Vagina (tissue), 2 donors: ENCODE data around the gene CCR6.

Source experiments
- CTCF ChIP-seq, 3 experiments: fragments of 450-650 bp in 2 of 3; fragments of 200-600 bp in 1 of 3; sonication (generic) in 1 of 3; IDR thresholded peaks; one replicate each; pipeline ENCODE4 v1.5.1; 2017 to 2019; ENCODE audit warnings: antibody characterized with exemption in 3 of 3, mild to moderate bottlenecking in 2 of 3, moderate library complexity in 2 of 3
- POLR2A ChIP-seq, 2 donors: fragments of 450-650 bp; IDR thresholded peaks; one replicate each; pipeline ENCODE4 v1.6.1; 2017; ENCODE audit warnings: antibody characterized with exemption in 2 of 2, mild to moderate bottlenecking in 2 of 2, moderate library complexity in 2 of 2
- POLR2AphosphoS5 ChIP-seq, 2 donors: sonication (generic); formaldehyde crosslinking; IDR thresholded peaks; one replicate each; pipeline ENCODE4 v1.9.0; 2017; ENCODE audit warnings: antibody characterized with exemption in 2 of 2, mild to moderate bottlenecking in 2 of 2, low read depth in 1 of 2; ENCODE audit not compliant: insufficient read depth in 1 of 2

GRCh38 chr6:167146135-167146534 is 23.2 kb downstream of the CCR6 start:
- no peak for TF ChIP-seq CTCF (IDR thresholded peaks at IDR 0.05)
- no peak for TF ChIP-seq POLR2A (IDR thresholded peaks at IDR 0.05)
- TF ChIP-seq POLR2AphosphoS5 (IDR thresholded peaks at IDR 0.05; ENCODE audit: insufficient read depth in 1 of 2, low read depth in 1 of 2), result no peak
